ENCODE results near the gene TMEFF2. TPM values are rescaled to one million over a fixed set of nuclear protein-coding genes. Genes with fewer than 3 reads are reported as not detected.

TMEFF2 gene
- total RNA-seq, 1 donor from 2014 or later, result 0.16 TPM

DNA sequence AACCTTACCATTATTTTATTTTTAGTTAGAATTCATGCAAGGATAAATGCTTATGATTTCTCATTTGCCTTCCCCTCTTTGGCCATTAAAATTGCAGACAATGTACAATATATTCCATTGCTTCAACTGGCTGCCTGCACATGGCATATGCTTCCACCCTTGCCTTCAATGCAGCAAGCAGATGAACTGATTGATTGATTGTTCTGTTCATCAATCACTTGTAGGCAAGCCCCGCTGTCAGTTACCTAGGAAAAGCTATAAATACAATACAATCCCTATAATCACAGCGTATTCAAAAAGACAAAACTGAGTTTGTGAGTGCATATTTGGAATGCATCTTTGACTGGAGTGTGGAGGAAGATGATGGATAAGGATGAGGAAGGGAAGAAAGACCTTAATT, 274.2 kb downstream of the TMEFF2 start:
- Histone ChIP-seq H3K4me3 (no peak overlapping the region), H3K9me3 (replicated peaks) (no peaks in the 10 kb centered on the region), H3K27ac (replicated peaks) (no peak overlapping the region), H3K4me1 (peaks cover 6% of the 10 kb centered on the region), H3K27me3 (ENCODE audit: low read depth) (no peaks in the 10 kb centered on the region), H3K36me3 (no peaks in the 10 kb centered on the region)
- no peak for DNase-seq
- TF ChIP-seq, protein P1, sequence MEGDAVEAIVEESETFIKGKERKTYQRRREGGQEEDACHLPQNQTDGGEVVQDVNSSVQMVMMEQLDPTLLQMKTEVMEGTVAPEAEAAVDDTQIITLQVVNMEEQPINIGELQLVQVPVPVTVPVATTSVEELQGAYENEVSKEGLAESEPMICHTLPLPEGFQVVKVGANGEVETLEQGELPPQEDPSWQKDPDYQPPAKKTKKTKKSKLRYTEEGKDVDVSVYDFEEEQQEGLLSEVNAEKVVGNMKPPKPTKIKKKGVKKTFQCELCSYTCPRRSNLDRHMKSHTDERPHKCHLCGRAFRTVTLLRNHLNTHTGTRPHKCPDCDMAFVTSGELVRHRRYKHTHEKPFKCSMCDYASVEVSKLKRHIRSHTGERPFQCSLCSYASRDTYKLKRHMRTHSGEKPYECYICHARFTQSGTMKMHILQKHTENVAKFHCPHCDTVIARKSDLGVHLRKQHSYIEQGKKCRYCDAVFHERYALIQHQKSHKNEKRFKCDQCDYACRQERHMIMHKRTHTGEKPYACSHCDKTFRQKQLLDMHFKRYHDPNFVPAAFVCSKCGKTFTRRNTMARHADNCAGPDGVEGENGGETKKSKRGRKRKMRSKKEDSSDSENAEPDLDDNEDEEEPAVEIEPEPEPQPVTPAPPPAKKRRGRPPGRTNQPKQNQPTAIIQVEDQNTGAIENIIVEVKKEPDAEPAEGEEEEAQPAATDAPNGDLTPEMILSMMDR (IDR thresholded peaks at IDR 0.05; ENCODE audit: borderline replicate concordance), result no peak
- intact Hi-C loops (cut with micrococcal nuclease), result no loop called here

DNA sequence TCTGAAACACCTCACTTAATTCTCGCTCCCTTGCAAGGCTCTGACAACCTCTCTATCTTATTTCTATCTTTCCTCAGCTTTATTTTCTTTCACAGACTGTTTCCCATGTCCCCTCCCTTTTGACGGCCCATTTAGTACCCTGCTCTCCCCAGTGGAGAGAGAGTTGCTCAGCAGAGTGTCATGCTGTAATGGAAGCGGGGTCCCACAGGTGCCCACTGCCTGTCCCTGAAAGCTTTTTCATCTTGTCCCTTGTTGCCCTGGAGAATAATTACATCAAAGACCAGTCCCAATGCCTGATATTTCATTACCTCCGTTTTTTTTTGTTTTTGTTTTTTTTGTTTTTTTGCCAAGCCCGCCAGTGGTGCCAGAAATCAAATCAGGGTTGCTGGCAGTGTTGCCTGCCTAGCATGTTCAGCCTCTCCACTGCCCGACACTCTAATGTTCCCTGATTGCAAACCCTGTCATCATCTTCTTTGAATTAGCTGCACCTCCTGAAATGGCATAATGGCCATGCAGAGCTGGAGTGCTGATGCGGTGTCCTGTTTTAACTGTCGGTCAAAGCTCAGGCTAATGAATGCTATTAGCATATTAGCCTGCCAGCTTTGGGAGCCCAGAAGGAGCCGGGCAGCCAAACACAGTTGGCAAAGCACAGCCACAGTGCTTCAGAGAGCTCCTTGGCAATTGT, 276.6 kb downstream of the TMEFF2 start:
- Histone ChIP-seq H3K4me1 (peaks cover 6% of the 10 kb centered on the region), H3K36me3 (no peaks in the 10 kb centered on the region), H3K4me3 (no peak overlapping the region), H3K27me3 (ENCODE audit: low read depth) (no peaks in the 10 kb centered on the region), H3K9me3 (replicated peaks) (no peaks in the 10 kb centered on the region), H3K27ac (replicated peaks) (peak overlapping the region; percentile 31)
- TF ChIP-seq, protein P1 (IDR thresholded peaks at IDR 0.05; ENCODE audit: borderline replicate concordance), result no peak
- no peak for DNase-seq
- intact Hi-C loops (cut with micrococcal nuclease), result no loop called here

DNA sequence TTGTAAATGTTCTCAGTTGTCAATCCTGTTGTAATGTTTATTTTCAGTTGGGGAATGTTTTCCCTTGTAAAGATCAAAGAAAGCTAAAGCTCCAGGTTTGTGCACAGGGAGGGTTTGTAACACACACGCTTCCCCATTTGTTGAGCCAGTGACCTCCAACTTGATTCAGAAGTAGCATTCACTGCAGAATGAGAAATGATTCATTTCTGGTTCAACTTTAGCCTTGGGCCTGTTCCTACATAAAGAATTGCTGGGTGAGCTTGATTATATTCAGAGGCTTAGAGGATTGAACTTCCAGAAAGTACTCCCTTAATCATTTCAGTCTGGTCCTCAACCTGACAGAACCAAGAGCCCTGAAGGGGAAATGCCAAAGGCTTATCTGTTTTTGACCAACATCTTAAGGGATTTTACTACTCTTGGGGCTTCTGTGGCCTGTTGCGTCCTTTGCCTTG, 277.3 kb downstream of the TMEFF2 start:
- H3K4me3 ChIP-seq, result no peak overlapping the region
- peaks cover 6% of the 10 kb centered on the region for H3K4me1 ChIP-seq
- H3K9me3 ChIP-seq (replicated peaks), result no peaks in the 10 kb centered on the region
- peak overlapping the region; percentile 7 for H3K27ac ChIP-seq (replicated peaks)
- no peaks in the 10 kb centered on the region for H3K27me3 ChIP-seq (ENCODE audit: low read depth)
- DNase-seq, result no peak
- intact Hi-C loops (cut with micrococcal nuclease), result no loop called here
- H3K36me3 ChIP-seq, result no peaks in the 10 kb centered on the region
- TF ChIP-seq, protein P1 (IDR thresholded peaks at IDR 0.05; ENCODE audit: borderline replicate concordance), result no peak

DNA sequence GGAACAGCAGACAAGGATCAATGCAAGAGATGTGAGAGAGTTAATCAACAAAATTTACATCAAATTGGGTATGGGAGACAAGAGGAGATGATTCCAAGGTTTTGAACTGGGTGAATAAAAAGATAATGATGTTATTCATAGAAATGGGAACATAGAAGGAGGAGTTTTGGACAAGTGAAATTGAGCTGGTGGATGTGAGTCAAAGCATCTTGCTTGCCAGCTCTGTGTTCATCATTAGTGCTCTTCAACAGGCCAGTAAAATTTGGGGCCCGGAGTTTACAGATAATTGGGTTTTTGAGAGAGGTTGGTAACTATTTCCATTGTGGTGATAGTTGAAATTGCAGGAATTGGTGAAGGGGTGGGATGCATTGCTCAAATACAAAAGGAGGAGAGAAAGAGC, 277.9 kb downstream of the TMEFF2 start:
- H3K9me3 ChIP-seq (replicated peaks), result no peaks in the 10 kb centered on the region
- H3K36me3 ChIP-seq, result no peaks in the 10 kb centered on the region
- H3K27me3 ChIP-seq (ENCODE audit: low read depth), result no peaks in the 10 kb centered on the region
- H3K4me3 ChIP-seq, result no peak overlapping the region
- H3K4me1 ChIP-seq, result peaks cover 6% of the 10 kb centered on the region
- intact Hi-C loops (cut with micrococcal nuclease), result no loop called here
- TF ChIP-seq, protein P1 (IDR thresholded peaks at IDR 0.05; ENCODE audit: borderline replicate concordance), result no peak
- DNase-seq, result no peak
- H3K27ac ChIP-seq (replicated peaks), result no peak overlapping the region

DNA sequence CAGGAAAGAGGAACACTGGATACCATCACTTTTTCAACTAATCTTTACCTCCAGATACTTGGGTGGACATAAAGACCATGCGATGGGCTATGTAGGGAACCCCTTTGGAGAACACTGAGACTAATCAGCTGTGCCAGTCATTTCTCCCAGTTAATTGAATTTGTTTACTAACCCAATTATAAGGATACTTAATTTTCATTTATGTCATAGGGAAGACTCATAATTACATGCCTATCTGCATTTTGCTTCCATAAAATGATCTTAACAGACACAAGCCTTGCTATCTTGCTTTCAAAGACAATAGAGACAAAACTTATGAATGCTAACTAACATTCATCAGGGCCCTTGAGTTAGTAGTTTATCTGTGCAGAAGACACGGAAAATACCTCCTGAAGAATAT, 279.0 kb downstream of the TMEFF2 start:
- Histone ChIP-seq H3K4me1 (peaks cover 6% of the 10 kb centered on the region), H3K9me3 (replicated peaks) (no peaks in the 10 kb centered on the region), H3K27me3 (ENCODE audit: low read depth) (no peaks in the 10 kb centered on the region), H3K36me3 (no peaks in the 10 kb centered on the region), H3K27ac (replicated peaks) (no peak overlapping the region), H3K4me3 (no peak overlapping the region)
- TF ChIP-seq, protein P1 (IDR thresholded peaks at IDR 0.05; ENCODE audit: borderline replicate concordance), result no peak
- intact Hi-C loops (cut with micrococcal nuclease), result no loop called here
- no peak for DNase-seq
